Thymus (tissue), 11 donors: ENCODE results near the gene CDH13. TPM values are rescaled to one million over a fixed set of nuclear protein-coding genes. Genes with fewer than 3 reads are reported as not detected.

Experiments
- DNase-seq, 9 donors: peaks; one replicate each; pipeline ENCODE4 v3.0.0-alpha.2; 2013; ENCODE audit warnings: low spot score in 9 of 9, low read depth in 6 of 9, missing footprints in 1 of 9
- H3K27ac ChIP-seq, 2 donors: one replicate each; pipeline ENCODE4 v1.5.1; 2013; ENCODE audit warnings: control low read depth in 1 of 2, low read depth in 1 of 2, low read length in 1 of 2, mild to moderate bottlenecking in 1 of 2, moderate library complexity in 1 of 2
- H3K27me3 ChIP-seq, 2 donors: one replicate each; pipeline ENCODE4 v1.5.1; 2013; ENCODE audit warnings: low read length in 1 of 2; ENCODE audit not compliant: control insufficient read depth in 2 of 2, insufficient read depth in 1 of 2
- H3K36me3 ChIP-seq, 2 donors: one replicate each; pipeline ENCODE4 v1.5.1; 2013; ENCODE audit warnings: low read length in 1 of 2, mild to moderate bottlenecking in 1 of 2, moderate library complexity in 1 of 2; ENCODE audit not compliant: control insufficient read depth in 2 of 2, insufficient read depth in 2 of 2
- H3K4me1 ChIP-seq, 2 donors: one replicate each; pipeline ENCODE4 v1.5.1; 2013; ENCODE audit warnings: low read length in 2 of 2; ENCODE audit not compliant: control insufficient read depth in 2 of 2, insufficient read depth in 2 of 2
- H3K4me3 ChIP-seq, 2 donors: one replicate each; pipeline ENCODE4 v1.5.1; 2013; ENCODE audit warnings: low read length in 2 of 2, control low read depth in 1 of 2, mild to moderate bottlenecking in 1 of 2
- H3K9me3 ChIP-seq, 2 donors: one replicate each; pipeline ENCODE4 v1.5.1; 2013; ENCODE audit warnings: low read length in 1 of 2, mild to moderate bottlenecking in 1 of 2; ENCODE audit not compliant: control insufficient read depth in 2 of 2, insufficient read depth in 1 of 2
- WGBS: extraction: QIAGEN DNeasy Blood & Tissue Kit; methylation state at CpG from one replicate; pipeline ENCODE4 v1.1.7; 2013; 5-methylcytosine and 5-hydroxymethylcytosine counted together
- polyA plus RNA-seq: library from polyadenylated mRNA; stranded (reverse); fragments of 200-250 nt; gene quantifications from one replicate; pipeline ENCODE4 v1.2.3, GENCODE V29; 2013
- total RNA-seq: library from RNA; stranded (reverse); fragments of 120-200 nt; gene quantifications from one replicate; pipeline ENCODE4 v1.2.4, GENCODE V29; 2013
- donor health status: healthy.

The CDH13 gene
- total and polyA plus RNA-seq, 2 donors = 1.5 to 3.7 TPM

- H3K9me3 ChIP-seq = peaks cover 0 to 3% of the 10 kb centered on the region in 2 donors
- no peak overlapping the region for H3K4me3 ChIP-seq
- no peak for DNase-seq
- no peaks in the 10 kb centered on the region for H3K36me3 ChIP-seq
- no peaks in the 10 kb centered on the region for H3K4me1 ChIP-seq
- 82% methylated on average over 9 of the region's 9 CpGs for WGBS
- H3K27me3 ChIP-seq = no peaks in the 10 kb centered on the region
- H3K27ac ChIP-seq = no peak overlapping the region
These were observed 1106.5 kb downstream of the CDH13 start for GRCh38 chr16:83733301-83733700.

DNA sequence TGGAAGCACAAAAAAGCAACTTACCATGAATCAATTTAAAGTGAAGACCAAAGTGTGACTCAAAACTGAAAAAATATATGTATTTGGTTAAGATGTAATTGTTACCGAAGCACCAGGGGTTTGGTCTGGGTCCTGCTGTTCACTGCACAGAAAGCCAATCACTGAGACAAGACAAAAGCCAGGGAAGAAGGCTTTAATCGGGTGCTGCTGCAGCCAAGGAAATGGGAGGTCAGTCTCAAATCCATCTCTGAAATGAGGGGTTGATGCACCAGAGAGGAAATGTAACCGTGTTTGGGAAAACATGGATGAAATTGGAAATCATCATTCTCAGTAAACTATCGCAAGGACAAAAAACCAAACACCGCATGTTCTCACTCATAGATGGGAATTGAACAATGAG lies 1107.4 kb downstream of the CDH13 start:
- no peak overlapping the region for H3K27ac ChIP-seq
- no peak overlapping the region for H3K4me3 ChIP-seq
- 79% methylated on average over 5 of the region's 5 CpGs for WGBS
- H3K4me1 ChIP-seq = no peaks in the 10 kb centered on the region
- H3K36me3 ChIP-seq = no peaks in the 10 kb centered on the region
- peaks cover 0 to 3% of the 10 kb centered on the region in 2 donors for H3K9me3 ChIP-seq
- H3K27me3 ChIP-seq = no peaks in the 10 kb centered on the region
- no peak for DNase-seq

- H3K4me3 ChIP-seq = no peak overlapping the region
- H3K27ac ChIP-seq = no peak overlapping the region
- H3K4me1 ChIP-seq = no peaks in the 10 kb centered on the region
- H3K9me3 ChIP-seq = peaks cover 0 to 3% of the 10 kb centered on the region in 2 donors
- no peak for DNase-seq
- WGBS = 92% methylated on average over 11 of the region's 11 CpGs
- no peaks in the 10 kb centered on the region for H3K27me3 ChIP-seq
- no peaks in the 10 kb centered on the region for H3K36me3 ChIP-seq
These were observed 1111.1 kb downstream of the CDH13 start for GRCh38 chr16:83737729-83738354.

DNA sequence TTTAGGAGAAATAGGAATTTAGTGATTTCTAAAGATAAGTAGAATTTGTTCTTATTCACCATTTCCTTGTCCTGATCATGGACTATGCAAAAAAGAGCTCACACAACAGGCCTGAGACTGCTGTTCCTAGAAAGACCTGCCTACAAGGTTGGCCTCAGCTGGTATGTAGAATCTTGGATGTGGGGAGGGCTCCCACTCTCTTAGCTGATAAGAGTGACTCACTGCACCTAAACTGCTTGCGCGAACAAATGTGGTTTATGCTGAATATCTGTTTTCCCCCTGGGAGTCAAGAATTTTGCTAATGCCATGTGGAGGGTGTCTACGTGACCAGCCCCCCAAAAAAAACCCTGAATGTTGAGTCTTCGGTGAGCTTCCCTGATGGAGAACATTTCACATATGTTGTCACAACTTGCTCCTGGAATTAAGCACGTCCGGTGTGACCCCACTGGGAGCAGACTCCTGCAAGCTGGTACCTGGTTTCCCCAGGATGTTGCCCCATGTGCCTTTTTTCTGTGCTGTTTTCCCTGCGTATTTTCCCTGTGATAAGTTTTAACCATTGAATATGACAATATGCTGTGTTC lies 1112.2 kb downstream of the CDH13 start:
- 94% methylated on average over 7 of the region's 7 CpGs for WGBS

DNA sequence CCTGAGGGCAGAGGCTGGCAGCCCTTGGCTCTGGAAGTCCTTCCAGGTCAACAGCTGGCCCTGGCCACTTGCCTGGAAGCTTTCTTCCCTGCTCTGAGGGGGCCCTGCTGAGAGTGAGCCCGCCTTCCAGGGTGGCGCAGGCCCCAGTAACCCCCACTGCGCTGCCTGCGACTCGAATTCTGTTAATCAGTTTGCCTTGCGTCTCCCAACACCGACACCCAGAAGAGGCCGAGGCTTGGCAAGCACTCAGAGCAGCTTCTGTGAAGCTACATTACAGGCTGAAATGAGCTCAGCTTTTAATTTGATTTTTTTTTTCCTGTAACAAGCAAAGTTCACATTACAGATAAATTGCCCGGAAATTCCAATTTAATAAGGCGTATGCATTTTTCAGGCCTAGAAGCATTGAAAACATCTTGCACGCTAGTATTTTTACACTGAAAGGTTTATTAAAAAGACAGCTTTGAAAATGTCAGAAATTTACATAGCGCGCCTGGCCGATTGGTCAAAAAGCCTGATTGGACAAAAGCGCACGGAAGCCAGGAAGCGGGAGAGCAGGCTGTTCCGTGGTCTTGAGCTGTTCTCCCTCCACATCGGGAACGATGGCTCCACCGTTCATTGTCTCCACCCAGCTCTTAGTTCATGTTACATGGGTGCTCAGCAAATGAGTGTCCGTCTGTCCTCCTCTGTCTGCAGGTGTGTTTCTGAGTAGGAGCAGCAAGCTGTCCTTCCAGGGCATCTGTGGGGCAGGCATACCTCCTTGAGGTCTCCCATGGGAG lies 1115.5 kb downstream of the CDH13 start:
- no peak overlapping the region for H3K4me3 ChIP-seq
- no peaks in the 10 kb centered on the region for H3K4me1 ChIP-seq
- no peaks in the 10 kb centered on the region for H3K36me3 ChIP-seq
- DNase-seq = no peak
- no peaks in the 10 kb centered on the region for H3K9me3 ChIP-seq
- no peak overlapping the region for H3K27ac ChIP-seq
- WGBS = 91% methylated on average over 22 of the region's 22 CpGs
- no peaks in the 10 kb centered on the region for H3K27me3 ChIP-seq

More for the DNA sequence above, 1112.2 kb downstream of the CDH13 start:
- no peak for DNase-seq
- no peak overlapping the region for H3K27ac ChIP-seq
- no peaks in the 10 kb centered on the region for H3K36me3 ChIP-seq
- H3K27me3 ChIP-seq = no peaks in the 10 kb centered on the region
- no peaks in the 10 kb centered on the region for H3K9me3 ChIP-seq
- no peak overlapping the region for H3K4me3 ChIP-seq
- H3K4me1 ChIP-seq = no peaks in the 10 kb centered on the region

DNA sequence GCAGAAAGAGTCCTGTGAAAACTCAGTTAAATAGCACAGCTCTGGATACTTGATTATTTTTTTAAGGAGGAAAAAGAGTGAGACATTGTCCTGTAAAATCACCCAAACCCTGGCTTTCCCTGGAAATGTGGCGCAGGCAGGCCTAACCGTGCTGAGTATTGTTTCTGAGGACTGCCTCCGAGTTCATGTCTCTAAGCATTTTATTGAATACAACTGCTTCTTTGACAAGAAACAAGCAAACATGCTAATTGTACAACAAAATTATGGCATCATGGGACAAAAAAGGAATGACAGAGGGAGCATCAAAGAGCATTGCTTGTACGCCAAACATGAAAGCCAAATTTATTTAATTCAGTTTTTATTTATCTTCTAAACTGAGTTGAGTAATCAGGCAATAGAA lies 1116.5 kb downstream of the CDH13 start:
- WGBS = 98% methylated on average over 4 of the region's 4 CpGs
- no peak for DNase-seq
- no peak overlapping the region for H3K4me3 ChIP-seq
- no peaks in the 10 kb centered on the region for H3K36me3 ChIP-seq
- H3K9me3 ChIP-seq = no peaks in the 10 kb centered on the region
- no peaks in the 10 kb centered on the region for H3K27me3 ChIP-seq
- no peak overlapping the region for H3K27ac ChIP-seq
- H3K4me1 ChIP-seq = no peaks in the 10 kb centered on the region

DNA sequence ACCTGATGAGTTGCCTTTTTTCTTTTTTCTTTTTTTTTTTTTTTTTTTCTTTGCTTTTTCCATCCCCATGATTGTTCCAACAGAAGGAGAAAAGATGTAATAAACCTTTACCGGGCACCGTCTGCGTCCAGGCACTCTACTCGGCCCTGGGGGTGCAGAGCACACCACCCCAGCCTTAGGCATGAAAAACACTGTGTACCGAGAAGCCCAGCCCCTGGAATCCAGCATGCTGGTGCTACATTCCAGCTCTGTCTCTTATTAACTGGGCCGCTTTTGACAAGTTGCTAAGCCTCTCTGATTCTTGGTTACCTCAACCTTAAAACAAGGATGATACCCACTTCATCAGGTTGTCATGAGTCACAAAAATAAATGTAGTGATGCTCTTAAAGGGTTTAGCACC lies 1117.0 kb downstream of the CDH13 start:
- no peak for DNase-seq
- Histone ChIP-seq H3K4me3 (no peak overlapping the region), H3K27me3 (no peaks in the 10 kb centered on the region), H3K4me1 (no peaks in the 10 kb centered on the region), H3K36me3 (no peaks in the 10 kb centered on the region), H3K27ac (no peak overlapping the region), H3K9me3 (no peaks in the 10 kb centered on the region)
- whole genome bisulfite sequencing = 96% methylated on average over 6 of the region's 6 CpGs

DNA sequence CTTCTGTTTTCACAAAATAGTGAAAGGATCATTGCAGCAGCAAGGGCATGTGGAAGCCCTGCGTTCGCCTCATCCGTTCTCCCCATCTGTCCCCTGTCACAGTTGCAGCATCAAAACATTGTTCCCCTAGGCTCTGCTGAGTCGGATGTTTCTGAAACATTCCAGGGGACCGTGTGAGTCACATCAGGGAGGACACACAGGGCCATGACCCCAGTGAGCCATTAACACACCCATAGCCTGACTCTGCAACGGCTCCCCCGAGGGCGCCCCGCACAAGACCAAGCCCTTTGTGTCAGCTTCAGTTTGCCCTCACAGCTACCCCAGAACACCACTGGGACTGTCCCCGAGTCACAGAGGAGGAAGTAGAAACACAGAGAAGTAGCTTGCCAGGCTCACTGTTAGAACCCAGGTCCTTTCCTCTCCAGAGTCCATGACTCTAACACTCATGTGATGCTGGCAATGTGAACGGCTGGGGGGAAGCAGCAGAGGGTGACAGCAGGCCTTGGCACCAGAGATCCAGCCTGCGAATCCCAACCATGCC lies 1117.7 kb downstream of the CDH13 start:
- H3K27me3 ChIP-seq = no peaks in the 10 kb centered on the region
- no peaks in the 10 kb centered on the region for H3K9me3 ChIP-seq
- no peak overlapping the region for H3K4me3 ChIP-seq
- H3K36me3 ChIP-seq = no peaks in the 10 kb centered on the region
- H3K4me1 ChIP-seq = no peaks in the 10 kb centered on the region
- WGBS = 76% methylated on average over 12 of the region's 12 CpGs
- no peak overlapping the region for H3K27ac ChIP-seq
- DNase-seq = no peak

DNA sequence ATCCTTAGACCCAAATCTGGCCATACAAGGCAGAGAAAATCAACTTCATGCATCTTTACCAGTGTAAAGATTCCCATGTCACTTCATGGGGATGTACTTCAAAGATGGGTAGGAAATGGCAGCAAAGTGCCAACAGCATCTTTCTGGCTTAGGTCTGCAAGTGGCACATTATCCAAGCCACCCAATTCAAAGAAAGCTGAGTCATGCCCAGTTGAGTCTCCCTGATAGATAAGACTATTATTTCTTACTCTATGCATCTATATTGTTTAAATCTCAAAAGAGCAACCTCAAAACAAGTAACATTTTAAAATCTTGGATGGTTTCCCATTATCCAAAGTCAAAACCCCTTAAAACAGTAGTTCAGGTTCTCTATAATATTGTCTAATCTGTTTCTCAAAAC lies 1119.8 kb downstream of the CDH13 start:
- H3K36me3 ChIP-seq = no peaks in the 10 kb centered on the region
- no peak overlapping the region for H3K4me3 ChIP-seq
- no peak for DNase-seq
- H3K27me3 ChIP-seq = no peaks in the 10 kb centered on the region
- H3K9me3 ChIP-seq = no peaks in the 10 kb centered on the region
- no peaks in the 10 kb centered on the region for H3K4me1 ChIP-seq
- H3K27ac ChIP-seq = no peak overlapping the region
